22Rv1 (cell line): ENCODE results near the gene DSTN.

Source experiments
- H3K27ac ChIP-seq: fragments of 450-650 bp; 2 replicates; pipeline ENCODE4 v1.5.1; 2017
- ZFX ChIP-seq: fragments of 450-650 bp; IDR thresholded peaks from 2 replicates; pipeline ENCODE4 v1.6.1; 2017; ENCODE audit warnings: antibody characterized with exemption, borderline replicate concordance
- TF ChIP-seq, protein P1 (sequence below): fragments of 450-650 bp; IDR thresholded peaks from 2 replicates; pipeline ENCODE4 v1.5.1; 2017; ENCODE audit warnings: mild to moderate bottlenecking

DSTN gene

GRCh38 chr20:17568972-17569521, 828 bp upstream of the DSTN start:
- no peak for TF ChIP-seq ZFX
- TF ChIP-seq, protein P1, sequence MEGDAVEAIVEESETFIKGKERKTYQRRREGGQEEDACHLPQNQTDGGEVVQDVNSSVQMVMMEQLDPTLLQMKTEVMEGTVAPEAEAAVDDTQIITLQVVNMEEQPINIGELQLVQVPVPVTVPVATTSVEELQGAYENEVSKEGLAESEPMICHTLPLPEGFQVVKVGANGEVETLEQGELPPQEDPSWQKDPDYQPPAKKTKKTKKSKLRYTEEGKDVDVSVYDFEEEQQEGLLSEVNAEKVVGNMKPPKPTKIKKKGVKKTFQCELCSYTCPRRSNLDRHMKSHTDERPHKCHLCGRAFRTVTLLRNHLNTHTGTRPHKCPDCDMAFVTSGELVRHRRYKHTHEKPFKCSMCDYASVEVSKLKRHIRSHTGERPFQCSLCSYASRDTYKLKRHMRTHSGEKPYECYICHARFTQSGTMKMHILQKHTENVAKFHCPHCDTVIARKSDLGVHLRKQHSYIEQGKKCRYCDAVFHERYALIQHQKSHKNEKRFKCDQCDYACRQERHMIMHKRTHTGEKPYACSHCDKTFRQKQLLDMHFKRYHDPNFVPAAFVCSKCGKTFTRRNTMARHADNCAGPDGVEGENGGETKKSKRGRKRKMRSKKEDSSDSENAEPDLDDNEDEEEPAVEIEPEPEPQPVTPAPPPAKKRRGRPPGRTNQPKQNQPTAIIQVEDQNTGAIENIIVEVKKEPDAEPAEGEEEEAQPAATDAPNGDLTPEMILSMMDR: no peak
- H3K27ac ChIP-seq: peak overlapping the region; percentile 93

GRCh38 chr20:17570347-17571152, 675 bp downstream of the DSTN start:
- peak overlapping the region; percentile 93 for H3K27ac ChIP-seq
- TF ChIP-seq, protein P1: no peak
- no peak for TF ChIP-seq ZFX

DNA sequence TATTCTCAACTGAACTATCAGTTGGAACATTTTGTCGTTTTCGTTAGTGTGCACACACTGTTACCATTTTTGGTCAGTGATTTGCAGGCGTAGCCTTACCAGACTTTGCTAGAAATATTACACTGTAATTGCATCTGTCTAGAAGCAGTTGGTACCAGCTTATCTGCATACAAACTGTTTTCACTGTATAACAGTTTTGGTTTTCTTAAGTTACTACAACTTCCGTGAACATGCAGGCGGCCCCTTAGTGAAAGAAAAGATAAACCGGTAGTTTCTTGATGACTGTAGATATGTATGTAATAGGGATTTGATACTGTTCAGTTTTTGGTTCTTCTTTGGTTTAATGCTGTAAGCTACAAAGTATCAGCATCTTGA, 1.3 kb downstream of the DSTN start:
- TF ChIP-seq, protein P1: no peak
- no peak for TF ChIP-seq ZFX
- peak overlapping the region; percentile 93; the same call in 1 of the 2 replicates for H3K27ac ChIP-seq

GRCh38 chr20:17572034-17572638, 2.3 kb downstream of the DSTN start:
- no peak for TF ChIP-seq ZFX
- TF ChIP-seq, protein P1: no peak
- no peak overlapping the region for H3K27ac ChIP-seq

GRCh38 chr20:17573463-17573862, 3.6 kb downstream of the DSTN start:
- no peak for TF ChIP-seq ZFX
- TF ChIP-seq, protein P1: no peak
- no peak overlapping the region for H3K27ac ChIP-seq

DNA sequence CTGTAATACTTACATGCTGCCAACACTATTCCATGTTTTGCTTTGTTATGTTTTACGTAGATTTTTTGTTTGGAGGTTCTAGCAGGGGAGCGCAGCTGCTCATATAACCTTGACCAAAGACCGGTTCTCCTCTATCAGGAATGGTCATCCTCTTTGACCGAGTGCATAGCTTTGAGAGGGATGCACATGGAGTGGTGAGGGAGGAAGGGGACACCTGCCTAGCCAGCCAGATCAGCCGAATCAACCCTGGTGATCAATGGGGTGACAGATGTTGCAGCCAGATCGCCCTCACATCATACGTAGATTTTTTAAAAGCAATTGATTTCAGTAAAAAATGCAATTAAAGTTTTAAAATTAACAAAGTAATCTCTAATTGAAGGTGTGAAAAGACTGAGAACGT, 6.3 kb downstream of the DSTN start:
- H3K27ac ChIP-seq: no peak overlapping the region
- TF ChIP-seq ZFX: no peak
- TF ChIP-seq, protein P1: no peak
